GM18520 (cell line): Measurements from ENCODE around the gene PPIL3.

Experiments used
- ATAC-seq: cut with Tn5 transposase; IDR thresholded peaks from one replicate; pipeline ENCODE4 v1.9.1; 2021; ENCODE audit not compliant: unreplicated experiment

PPIL3 gene

GRCh38 chr2:200861617-200862155 lies 27.2 kb downstream of the PPIL3 start:
- ATAC-seq, result no peak

- no peak for ATAC-seq
Observed at GRCh38 chr2:200860092-200860795, 28.6 kb downstream of the PPIL3 start.

- no peak for ATAC-seq
Observed at GRCh38 chr2:200856806-200857205, 32.1 kb downstream of the PPIL3 start.

GRCh38 chr2:200852605-200853004 lies 36.3 kb downstream of the PPIL3 start:
- no peak for ATAC-seq

- ATAC-seq, result no peak
Observed at GRCh38 chr2:200851398-200852248, 37.3 kb downstream of the PPIL3 start.

GRCh38 chr2:200850512-200851256 lies 38.2 kb downstream of the PPIL3 start:
- no peak for ATAC-seq

GRCh38 chr2:200847939-200848338 lies 40.9 kb downstream of the PPIL3 start:
- ATAC-seq, result no peak

GRCh38 chr2:200847269-200847668 lies 41.6 kb downstream of the PPIL3 start:
- ATAC-seq, result no peak

- no peak for ATAC-seq
Observed at GRCh38 chr2:200845669-200846325, 43.1 kb downstream of the PPIL3 start.

- no peak for ATAC-seq
Observed at GRCh38 chr2:200845194-200845593, 43.7 kb downstream of the PPIL3 start.

GRCh38 chr2:200843993-200844948 lies 44.6 kb downstream of the PPIL3 start:
- no peak for ATAC-seq

GRCh38 chr2:200839513-200839912 lies 49.4 kb downstream of the PPIL3 start:
- no peak for ATAC-seq

- ATAC-seq, result no peak
Observed at GRCh38 chr2:200834701-200835100, 54.2 kb downstream of the PPIL3 start.

GRCh38 chr2:200829258-200829655 lies 59.6 kb downstream of the PPIL3 start:
- no peak for ATAC-seq

GRCh38 chr2:200828572-200829257 lies 60.2 kb downstream of the PPIL3 start:
- ATAC-seq, result no peak

- ATAC-seq, result no peak
Observed at GRCh38 chr2:200828104-200828503, 60.8 kb downstream of the PPIL3 start.

GRCh38 chr2:200821686-200822245 lies 67.1 kb downstream of the PPIL3 start:
- ATAC-seq, result no peak
